ENCODE data around the gene LHX1. TPM values are rescaled to one million over a fixed set of nuclear protein-coding genes. Genes with fewer than 3 reads are reported as not detected.

LHX1 gene
- total and polyA plus RNA-seq, 11 donors = not detected

- ATAC-seq (no peak), DNase-seq (peak in 1 of 5 donors; percentile 3)
- Histone ChIP-seq H3K27ac (no peak overlapping the region), H3K36me3 (no peaks in the 10 kb centered on the region), H3K4me1 (peaks cover 2 to 45% (median 27%) of the 10 kb centered on the region in 12 donors), H3K27me3 (peaks cover 67 to 100% (median 91%) of the 10 kb centered on the region in 9 donors), H3K4me3 (no peak overlapping the region), H3K9me3 (no peaks in the 10 kb centered on the region)
- intact Hi-C loops (cut with DNase I) = no loop called here
- no peak for TF ChIP-seq POLR2A (IDR thresholded peaks at IDR 0.05)
- TF ChIP-seq CTCF (IDR thresholded peaks at IDR 0.05) = no peak
- 54 to 62% (median 56%) methylated on average over 16 of the region's 16 CpGs for WGBS, 4 donors
These were observed 7.3 kb upstream of the LHX1 start for GRCh38 chr17:36929851-36930582.

- intact Hi-C loops (cut with DNase I) = no loop called here
- H3K36me3 ChIP-seq = no peaks in the 10 kb centered on the region
- no peak overlapping the region for H3K27ac ChIP-seq
- no peak overlapping the region for H3K4me3 ChIP-seq
- no peaks in the 10 kb centered on the region for H3K9me3 ChIP-seq
- WGBS, 4 donors = 64 to 76% (median 70%) methylated on average over 1 of the region's 1 CpG
- H3K4me1 ChIP-seq = peaks cover 2 to 50% (median 32%) of the 10 kb centered on the region in 12 donors
- no peak for TF ChIP-seq CTCF (IDR thresholded peaks at IDR 0.05)
- no peak for TF ChIP-seq POLR2A (IDR thresholded peaks at IDR 0.05)
- no peak for DNase-seq
- peaks cover 73 to 100% (median 92%) of the 10 kb centered on the region in 9 donors for H3K27me3 ChIP-seq
- ATAC-seq = no peak
These were observed 6.7 kb upstream of the LHX1 start for GRCh38 chr17:36930583-36930900.

- TF ChIP-seq POLR2A (IDR thresholded peaks at IDR 0.05) (no peak), CTCF (IDR thresholded peaks at IDR 0.05) (no peak)
- Histone ChIP-seq H3K4me1 (peaks cover 5 to 57% (median 38%) of the 10 kb centered on the region in 12 donors), H3K9me3 (no peaks in the 10 kb centered on the region), H3K36me3 (no peaks in the 10 kb centered on the region), H3K27me3 (peaks cover 79 to 100% (median 94%) of the 10 kb centered on the region in 9 donors), H3K4me3 (no peak overlapping the region), H3K27ac (no peak overlapping the region)
- ATAC-seq (no peak), DNase-seq (no peak)
- 49 to 53% (median 51%) methylated on average over 7 of the region's 7 CpGs for WGBS, 4 donors
- intact Hi-C loops (cut with DNase I) = no loop called here
These were observed 6.1 kb upstream of the LHX1 start for GRCh38 chr17:36931096-36931696.

- Histone ChIP-seq H3K4me1 (peaks cover 6 to 63% (median 44%) of the 10 kb centered on the region in 12 donors), H3K27me3 (peaks cover 84 to 100% (median 95%) of the 10 kb centered on the region in 9 donors), H3K27ac (no peak overlapping the region), H3K36me3 (no peaks in the 10 kb centered on the region), H3K4me3 (peak overlapping the region in 6 of 12 donors; percentile 4 to 42 (median 21)), H3K9me3 (no peaks in the 10 kb centered on the region)
- no peak for DNase-seq
- intact Hi-C loops (cut with DNase I) = no loop called here
- TF ChIP-seq POLR2A (IDR thresholded peaks at IDR 0.05) (no peak), CTCF (IDR thresholded peaks at IDR 0.05) (no peak)
- 4 to 10% (median 8%) methylated on average over 30 of the region's 30 CpGs for WGBS, 4 donors
- ATAC-seq = no peak
These were observed 5.4 kb upstream of the LHX1 start for GRCh38 chr17:36931697-36932382.
